DMS 273 (cell line): ENCODE data around the gene ARFGAP1.

ENCODE experiments used
- DNase-seq: peaks from one replicate; lab custom pipeline; 2025; ENCODE audit not compliant: unreplicated experiment; lab: John Stamatoyannopoulos, UW

Gene ARFGAP1

GRCh38 chr20:63259734-63260460 is 12.7 kb upstream of the ARFGAP1 start:
- no peak for DNase-seq

DNA sequence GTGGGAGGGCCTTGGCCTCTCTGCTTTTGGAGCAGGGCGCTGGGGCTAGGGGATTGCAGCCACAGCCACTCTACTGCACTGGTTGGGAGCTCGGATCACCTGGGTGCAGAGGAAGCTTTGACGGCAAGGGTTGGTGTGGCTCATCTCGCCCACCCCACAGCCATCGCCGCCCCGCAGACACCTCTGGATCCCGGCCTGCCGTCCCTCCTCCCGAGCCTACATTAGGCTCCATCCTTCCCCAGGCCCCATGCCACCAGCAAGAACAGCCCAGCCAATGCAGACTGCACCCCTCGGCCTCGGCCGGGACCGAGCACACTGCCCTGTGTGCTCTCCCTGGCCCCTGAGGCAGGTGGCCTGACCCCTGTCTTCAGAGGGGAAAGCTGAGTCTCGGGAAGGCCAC is 12.1 kb upstream of the ARFGAP1 start:
- no peak for DNase-seq

GRCh38 chr20:63261060-63261794 is 11.4 kb upstream of the ARFGAP1 start:
- DNase-seq, result no peak

GRCh38 chr20:63261795-63262528 is 10.7 kb upstream of the ARFGAP1 start:
- DNase-seq, result no peak

DNA sequence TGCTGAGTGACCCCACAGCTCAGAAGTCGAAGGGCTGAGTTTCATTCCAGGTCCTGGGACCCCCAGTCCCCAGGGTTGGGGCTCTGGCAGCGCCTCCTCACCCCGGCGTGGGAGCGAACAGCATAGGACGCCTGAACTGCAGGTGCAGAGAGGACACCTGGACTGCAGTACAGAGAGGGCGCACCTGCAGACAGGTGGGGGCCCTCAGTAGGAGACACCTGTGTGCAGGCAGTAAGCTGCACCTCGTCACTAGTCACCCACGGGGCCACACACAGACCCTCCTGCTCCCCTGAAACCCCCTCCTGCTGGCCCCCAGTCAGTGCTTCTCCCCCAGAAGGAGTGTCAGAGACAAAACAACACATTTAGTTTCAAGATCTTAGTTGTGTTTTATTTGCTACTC is 9.8 kb upstream of the ARFGAP1 start:
- no peak for DNase-seq

DNA sequence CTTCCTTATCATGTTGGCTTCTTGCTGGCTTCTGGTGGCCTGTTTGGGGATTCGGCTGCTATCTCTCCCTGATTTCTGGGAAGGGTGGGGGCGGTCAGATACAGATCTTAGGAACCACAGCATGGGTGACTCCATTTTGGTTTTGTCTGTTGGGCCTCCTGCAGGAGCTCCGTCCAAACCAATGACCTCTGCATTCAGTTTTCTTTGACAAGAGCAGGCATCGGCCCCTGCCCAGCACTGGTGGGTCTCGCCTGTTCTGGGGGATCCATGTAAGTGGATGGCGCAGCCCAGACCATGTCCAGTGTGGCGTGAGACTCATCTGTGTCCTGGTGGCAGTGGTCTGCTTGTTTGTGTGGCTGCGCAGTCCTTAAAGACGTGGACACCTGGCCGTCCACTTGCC is 8.6 kb upstream of the ARFGAP1 start:
- no peak for DNase-seq

DNA sequence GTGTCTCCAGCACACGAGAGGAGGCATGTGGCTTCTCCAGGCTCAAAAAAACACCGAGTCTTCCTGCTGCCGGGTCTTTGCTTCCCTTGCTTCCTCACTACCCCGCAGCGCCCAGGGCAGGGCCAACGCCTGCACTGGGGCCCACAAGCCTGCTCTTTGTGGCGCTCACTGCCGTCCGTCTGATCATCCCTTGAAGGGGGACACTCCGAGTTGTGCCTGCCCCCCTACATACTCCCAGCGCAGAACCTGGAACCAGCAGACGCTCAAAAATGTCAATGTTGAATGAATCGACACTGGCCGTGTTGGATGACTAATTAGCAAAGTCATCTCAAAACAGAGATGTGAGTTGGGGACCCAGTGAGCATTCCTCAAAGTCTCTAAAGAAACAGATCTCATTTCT is 8.1 kb upstream of the ARFGAP1 start:
- no peak for DNase-seq

GRCh38 chr20:63265891-63266515 is 6.6 kb upstream of the ARFGAP1 start:
- DNase-seq, result no peak

DNA sequence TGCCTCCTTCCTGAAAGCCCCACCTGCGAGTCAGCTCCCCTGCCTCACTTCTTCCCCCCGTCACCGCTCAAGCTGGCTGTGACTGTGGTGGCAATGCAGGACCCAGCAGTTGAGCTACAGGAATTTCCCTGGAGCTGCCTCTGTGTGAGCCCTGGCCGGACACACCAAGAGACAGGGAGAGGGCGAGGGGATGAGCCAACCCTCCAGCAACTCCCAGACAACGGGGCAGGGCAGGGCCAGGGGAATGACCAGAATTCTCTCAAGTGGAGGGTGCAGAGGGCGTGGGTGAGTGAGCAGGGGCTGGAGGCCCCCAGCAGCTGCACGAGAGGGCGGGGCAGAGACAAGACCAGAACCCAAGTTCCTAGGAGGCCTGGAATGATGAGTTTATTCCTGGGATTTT is 4.9 kb upstream of the ARFGAP1 start:
- DNase-seq, result no peak

DNA sequence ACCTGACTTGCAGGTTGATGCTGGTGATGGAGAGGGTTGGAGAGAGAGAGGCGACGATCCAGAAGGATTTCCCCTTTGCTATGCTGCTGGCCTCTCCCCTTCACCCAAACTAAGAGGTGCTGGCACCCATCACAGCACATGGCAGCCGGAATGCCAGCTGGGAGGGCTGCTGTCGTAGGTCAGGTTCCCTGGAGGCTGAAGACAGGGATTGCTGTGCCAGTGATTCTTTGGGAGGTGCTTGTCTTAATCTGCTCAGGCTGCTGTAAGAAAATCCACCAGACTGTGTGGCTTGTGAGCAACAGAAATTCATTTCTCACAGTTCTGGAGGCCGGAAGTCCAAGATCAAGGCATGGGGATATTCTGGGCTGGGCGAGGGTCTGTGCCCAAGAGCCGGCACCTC is 4.4 kb upstream of the ARFGAP1 start:
- DNase-seq, result peak; percentile 30

- DNase-seq, result no peak
Observed at GRCh38 chr20:63268671-63269439, 3.8 kb upstream of the ARFGAP1 start.

DNA sequence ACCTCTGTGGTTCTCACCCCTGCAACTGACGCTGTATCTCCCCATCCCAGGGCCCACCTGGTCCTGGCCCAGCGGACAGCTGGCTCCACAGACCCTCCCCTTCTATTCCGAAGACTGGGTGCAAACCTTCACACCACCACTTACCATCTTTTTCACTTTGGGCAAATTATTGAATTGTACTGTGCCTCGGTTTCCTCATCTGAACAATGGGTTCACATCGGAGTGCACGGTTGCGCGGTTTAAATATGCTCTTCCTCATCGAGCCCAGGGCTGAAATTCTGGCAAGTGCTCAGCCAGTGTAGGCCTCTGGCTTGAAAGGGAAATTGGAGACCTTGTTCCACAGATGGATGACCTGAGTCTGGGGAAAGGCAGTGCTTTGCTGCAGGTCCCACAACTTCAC is 2.9 kb upstream of the ARFGAP1 start:
- DNase-seq, result no peak

- DNase-seq, result no peak
Observed at GRCh38 chr20:63270606-63271325, 1.8 kb upstream of the ARFGAP1 start.

- DNase-seq, result no peak
Observed at GRCh38 chr20:63273059-63273579, 506 bp downstream of the ARFGAP1 start.

DNA sequence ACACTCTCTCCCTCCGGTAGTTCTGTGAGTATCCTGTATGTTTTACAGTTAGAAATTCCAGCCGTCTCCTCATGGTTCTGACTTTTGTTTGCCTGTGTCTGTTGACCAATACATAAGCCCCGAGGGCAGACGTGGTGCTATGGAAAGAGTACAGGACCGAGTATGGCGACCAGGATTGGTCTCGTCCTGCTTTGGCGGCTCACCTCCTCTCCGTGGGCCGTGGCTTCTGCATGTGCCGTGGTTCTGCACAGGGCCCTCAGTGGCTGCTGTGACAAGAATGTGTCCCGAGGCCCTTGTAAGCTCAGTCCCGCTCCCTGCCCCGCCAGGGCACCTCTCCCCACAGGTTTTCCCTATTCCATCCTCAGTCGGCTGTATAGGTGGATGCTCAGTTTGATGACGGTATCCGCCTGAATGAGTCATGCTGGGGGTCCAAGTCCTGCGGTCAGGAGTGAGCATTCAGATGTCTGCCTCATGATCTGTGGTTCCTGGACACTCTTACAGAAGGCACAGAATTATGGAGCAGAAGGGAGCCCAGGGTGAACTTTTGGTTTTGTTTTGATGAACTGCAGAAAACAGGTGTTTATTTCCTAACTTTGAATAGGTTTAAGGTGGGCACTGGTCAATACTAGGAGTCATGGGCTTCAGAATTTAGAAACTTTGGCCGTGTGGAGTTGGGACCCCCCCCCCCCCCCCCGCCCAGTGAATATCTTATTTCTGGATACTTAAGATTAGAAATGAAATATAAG is 1.2 kb downstream of the ARFGAP1 start:
- no peak for DNase-seq

- DNase-seq, result no peak
Observed at GRCh38 chr20:63274381-63275228, 2.0 kb downstream of the ARFGAP1 start.

DNA sequence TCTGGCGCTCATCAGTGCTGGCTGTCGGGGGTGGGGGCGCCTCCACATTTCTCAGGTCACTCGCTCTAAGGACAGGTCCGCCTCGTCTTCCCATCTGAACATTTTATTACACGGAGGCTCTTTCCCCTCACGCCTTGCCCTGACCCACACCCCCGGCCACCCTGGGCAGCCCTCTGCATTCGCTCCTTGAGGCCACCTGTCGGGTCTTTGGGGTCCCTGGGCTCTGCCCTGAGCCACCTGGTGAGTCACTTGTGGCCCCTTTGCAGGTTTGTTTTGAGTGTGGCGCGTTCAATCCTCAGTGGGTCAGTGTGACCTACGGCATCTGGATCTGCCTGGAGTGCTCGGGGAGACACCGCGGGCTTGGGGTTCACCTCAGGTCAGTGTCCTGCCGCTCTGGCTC is 3.2 kb downstream of the ARFGAP1 start:
- no peak for DNase-seq

DNA sequence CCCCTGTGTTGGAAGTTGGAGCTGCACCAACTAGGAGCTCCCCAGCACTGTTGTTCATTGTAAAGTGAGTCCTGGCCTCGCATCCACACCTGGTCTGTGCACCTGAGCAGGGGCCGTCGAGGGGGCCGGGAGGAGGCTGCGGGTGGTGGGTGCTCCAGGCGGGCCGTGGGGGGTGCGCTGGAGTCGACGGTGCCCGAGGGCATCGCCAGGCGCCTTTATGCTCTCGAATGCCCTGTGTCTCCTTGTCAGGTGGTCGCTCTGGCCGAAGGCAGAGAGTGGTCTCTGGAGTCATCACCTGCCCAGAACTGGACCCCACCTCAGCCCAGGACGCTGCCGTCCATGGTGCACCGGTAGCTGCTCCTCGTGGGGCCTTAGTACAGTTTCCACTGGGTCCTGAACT is 4.3 kb downstream of the ARFGAP1 start:
- no peak for DNase-seq
